HG03159 (cell line): Measurements from ENCODE around the gene NUDT22.

Experiments used
- ATAC-seq: cut with Tn5 transposase; IDR thresholded peaks from one replicate; pipeline ENCODE4 v1.9.1; 2021; ENCODE audit warnings: mild to moderate bottlenecking, moderate library complexity; ENCODE audit not compliant: unreplicated experiment

Gene NUDT22

DNA sequence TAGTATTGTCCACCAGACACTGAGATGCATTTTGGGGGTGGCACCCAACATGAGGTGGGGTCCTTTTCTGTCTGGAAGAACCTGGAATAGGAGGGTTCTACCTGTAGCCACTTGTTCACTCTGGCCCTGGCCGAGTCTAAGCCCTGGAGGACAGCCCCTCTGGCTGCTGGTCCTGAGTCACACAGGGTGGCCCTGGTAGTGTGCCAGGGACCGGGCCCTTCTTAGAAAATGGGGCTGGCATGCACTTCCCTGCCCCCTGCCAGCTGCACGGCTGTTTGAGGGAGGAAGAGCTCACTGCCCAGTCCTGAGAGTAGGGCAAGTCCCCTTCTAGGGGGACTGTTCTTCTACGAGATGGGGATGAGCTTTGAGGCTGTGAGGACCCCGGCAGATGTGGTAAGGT, 27.4 kb downstream of the NUDT22 start:
- ATAC-seq: no peak

GRCh38 chr11:64254326-64254725, 28.3 kb downstream of the NUDT22 start:
- no peak for ATAC-seq

- no peak for ATAC-seq
Measured at GRCh38 chr11:64255135-64256128, 29.4 kb downstream of the NUDT22 start.

GRCh38 chr11:64256300-64256699, 30.2 kb downstream of the NUDT22 start:
- ATAC-seq: no peak

DNA sequence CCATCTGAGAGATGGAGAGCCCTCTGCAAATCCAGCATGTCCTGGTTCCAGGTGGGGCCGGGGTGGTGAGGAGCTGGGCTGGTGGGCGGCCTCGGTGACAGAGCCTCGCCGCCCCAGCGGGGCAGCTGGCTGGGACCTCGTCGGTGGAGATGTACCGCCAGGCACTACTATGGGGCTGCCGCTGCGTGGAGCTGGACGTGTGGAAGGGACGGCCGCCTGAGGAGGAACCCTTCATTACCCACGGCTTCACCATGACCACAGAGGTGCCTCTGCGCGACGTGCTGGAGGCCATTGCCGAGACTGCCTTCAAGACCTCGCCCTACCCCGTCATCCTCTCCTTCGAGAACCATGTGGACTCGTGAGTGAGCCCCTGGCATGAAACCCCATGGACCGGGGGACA, 32.3 kb downstream of the NUDT22 start:
- no peak for ATAC-seq

- no peak for ATAC-seq
Measured at GRCh38 chr11:64258946-64259532, 33.0 kb downstream of the NUDT22 start.

DNA sequence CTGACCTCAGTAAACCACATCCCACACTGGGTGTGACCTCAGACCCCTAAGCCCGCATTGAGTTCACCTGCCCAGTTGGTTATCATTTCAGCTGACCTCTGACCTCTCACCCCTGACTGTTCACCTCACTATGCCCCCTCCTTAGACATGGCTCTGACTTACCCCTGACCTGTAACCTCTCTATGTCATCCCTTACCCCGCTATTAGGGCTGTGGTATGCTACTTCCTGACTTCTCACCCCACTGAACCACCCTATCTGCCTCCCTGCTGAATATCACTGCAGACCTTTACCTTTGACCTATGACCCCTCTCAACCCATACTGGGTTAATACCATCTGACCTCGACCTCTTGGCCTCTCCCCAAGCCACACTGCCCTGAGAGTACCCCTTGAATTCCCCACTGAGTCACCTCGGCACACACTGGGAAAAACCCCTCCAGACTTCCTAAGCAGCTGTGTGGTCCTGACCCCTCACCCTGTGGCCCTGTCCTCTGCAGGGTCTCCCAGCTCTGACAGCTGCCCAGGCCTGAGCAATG, 33.5 kb downstream of the NUDT22 start:
- no peak for ATAC-seq

GRCh38 chr11:64260147-64260708, 34.2 kb downstream of the NUDT22 start:
- no peak for ATAC-seq

DNA sequence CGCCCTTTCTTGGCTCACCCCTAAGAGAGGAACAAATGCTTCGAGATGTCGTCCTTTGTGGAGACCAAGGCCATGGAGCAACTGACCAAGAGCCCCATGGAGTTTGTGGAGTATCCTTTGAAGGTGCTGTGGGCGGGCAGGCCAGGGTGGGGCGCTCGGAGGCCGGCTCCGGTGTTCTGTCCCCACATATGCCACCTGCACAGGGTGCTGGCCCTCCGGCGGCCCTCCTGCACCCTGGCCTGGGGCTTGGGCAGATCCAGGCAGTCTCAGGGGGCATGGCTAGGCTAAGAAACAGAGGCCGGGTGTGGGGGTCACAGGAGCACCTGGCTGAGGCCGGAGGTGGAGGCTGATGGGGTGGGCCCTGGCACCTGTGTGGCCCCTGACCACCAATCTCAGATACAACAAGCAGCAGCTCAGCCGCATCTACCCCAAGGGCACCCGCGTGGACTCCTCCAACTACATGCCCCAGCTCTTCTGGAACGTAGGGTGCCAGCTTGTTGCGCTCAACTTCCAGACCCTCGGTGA, 35.5 kb downstream of the NUDT22 start:
- no peak for ATAC-seq

DNA sequence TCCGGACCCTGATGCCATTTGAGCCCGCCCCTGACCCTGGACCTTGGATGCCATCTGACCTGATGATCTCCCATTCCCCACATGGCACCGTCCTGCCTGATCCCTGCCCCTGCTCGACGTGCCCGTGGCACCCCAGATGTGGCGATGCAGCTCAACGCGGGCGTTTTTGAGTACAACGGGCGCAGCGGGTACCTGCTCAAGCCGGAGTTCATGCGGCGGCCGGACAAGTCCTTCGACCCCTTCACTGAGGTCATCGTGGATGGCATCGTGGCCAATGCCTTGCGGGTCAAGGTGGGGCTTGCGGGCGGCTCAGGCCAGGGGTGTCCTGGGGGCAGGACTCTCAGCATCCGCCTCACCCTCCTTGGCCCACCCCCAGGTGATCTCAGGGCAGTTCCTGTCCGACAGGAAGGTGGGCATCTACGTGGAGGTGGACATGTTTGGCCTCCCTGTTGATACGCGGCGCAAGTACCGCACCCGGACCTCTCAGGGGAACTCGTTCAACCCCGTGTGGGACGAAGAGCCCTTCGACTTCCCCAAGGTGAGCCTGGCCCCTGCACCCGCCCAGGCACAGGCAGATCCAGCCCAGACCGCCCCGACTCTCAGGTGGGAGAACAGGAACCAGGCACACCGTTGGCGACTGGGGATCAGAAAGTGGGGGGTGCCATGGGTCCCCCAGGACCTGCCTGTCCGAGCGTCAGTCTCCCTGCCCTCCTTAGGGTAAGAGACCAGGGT, 36.4 kb downstream of the NUDT22 start:
- no peak for ATAC-seq

DNA sequence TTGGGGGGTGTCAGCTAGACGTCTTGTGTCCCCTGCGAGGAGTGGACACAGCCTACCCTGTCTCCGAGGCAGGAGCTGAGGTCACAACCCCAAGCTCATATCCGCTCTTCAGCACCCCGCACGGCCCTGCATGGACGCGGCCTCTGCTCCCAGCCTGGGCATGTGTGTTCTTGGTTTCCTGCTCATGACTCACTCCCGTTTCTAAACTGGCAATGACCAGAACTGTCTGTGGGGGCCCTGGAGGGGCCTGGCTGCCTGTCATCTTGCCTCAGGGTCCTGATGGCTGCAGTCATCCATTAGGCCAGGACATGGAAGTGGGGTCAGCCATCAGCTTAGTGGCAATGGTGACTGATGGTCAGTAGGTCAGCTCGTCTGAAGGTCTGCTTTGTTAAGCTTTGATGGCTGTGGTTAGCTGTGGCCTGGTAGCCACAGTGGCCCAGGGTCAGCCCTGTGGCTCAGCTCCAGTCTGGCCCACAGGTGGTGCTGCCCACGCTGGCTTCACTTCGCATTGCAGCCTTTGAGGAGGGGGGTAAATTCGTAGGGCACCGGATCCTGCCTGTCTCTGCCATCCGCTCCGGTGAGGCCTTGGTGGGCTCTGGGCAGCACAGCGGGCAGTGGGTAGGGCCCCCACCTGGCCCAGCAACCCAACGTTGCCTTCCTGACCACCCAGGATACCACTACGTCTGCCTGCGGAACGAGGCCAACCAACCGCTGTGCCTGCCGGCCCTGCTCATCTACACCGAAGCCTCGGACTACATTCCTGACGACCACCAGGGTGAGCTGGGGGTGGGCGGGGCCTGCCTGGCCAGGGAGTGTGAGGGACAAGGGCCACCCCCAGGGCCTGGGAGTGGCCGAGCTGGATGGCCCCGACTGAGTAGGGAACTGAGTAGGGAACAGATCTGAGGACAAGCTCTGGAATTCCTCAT, 37.2 kb downstream of the NUDT22 start:
- ATAC-seq: no peak

- no peak for ATAC-seq
Measured at GRCh38 chr11:64263947-64264317, 37.9 kb downstream of the NUDT22 start.

DNA sequence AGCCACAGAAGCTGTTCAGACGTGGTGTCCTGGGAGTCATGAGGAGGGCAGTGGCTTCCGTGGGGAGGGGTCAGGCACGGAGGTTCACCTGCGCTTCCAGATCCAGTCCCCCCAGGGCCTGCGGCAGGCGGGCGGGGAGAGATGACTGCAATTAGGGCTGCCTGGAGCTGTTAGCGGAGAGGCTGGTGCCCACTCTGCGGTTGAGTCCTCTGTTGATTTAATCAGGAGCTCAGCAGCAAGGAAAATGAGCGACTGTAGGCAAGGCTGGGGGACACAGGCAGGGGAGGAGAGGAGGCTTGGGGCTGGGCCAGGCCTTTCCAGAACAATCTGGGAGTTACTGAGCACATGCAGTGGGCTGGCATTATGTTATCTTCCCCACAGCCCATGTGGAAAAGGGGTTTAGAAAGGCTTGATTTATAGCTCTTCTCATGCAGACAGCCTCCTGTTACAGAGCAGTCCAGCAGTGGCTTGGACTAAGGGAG, 38.3 kb downstream of the NUDT22 start:
- ATAC-seq: no peak

DNA sequence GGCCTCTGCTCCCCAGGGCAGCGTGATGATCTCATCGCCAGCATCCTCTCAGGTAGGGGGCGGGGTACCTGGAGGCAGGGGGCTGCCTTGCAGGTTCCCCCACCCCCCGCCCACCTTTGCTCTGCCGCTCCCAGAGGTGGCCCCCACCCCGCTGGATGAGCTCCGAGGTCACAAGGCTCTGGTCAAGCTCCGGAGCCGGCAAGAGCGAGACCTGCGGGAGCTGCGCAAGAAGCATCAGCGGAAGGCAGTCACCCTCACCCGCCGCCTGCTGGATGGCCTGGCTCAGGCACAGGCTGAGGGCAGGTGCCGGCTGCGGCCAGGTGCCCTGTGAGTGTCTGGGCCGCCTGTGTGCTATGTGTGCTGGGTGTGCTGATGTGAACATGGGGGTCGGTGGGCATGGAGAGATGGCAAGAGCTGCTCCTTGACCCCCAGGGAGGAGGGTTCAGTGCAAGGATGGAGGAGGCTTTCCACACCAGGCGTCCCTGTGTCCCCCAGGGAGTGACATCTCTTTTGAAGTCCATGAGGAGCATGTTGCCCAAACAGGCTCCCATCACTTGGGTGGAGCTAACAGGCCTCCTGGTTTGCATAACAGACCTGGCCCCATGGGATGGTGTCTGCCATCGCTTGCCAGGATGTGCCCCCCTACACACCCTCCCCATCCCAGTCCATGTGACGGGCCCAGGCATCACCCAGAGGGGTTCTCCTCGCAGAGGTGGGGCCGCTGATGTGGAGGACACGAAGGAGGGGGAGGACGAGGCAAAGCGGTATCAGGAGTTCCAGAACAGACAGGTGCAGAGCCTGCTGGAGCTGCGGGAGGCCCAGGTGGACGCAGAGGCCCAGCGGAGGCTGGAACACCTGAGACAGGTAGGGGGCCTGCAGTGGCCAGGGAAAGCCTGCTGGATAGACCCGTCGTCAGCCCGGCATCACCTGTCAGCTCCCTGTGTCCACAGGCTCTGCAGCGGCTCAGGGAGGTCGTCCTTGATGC, 39.4 kb downstream of the NUDT22 start:
- no peak for ATAC-seq

- ATAC-seq: no peak
Measured at GRCh38 chr11:64266339-64266738, 40.3 kb downstream of the NUDT22 start.

- ATAC-seq: no peak
Measured at GRCh38 chr11:64267207-64267945, 41.3 kb downstream of the NUDT22 start.

GRCh38 chr11:64268025-64268892, 42.2 kb downstream of the NUDT22 start:
- no peak for ATAC-seq
